Upper lobe of right lung (tissue), 1 donor: Measurements from ENCODE around the gene RIT1. TPM values are rescaled to one million over a fixed set of nuclear protein-coding genes. Genes with fewer than 3 reads are reported as not detected.

Experiments
- ATAC-seq: fragments of 200-7000 bp; cut with Tn5 transposase; one replicate; pipeline ENCODE4 v1.9.1; 2020; ENCODE audit warnings: mild to moderate bottlenecking, moderate library complexity
- DNase-seq: peaks from one replicate; pipeline ENCODE4 v3.0.0-alpha.2; 2020
- H3K27ac ChIP-seq: fragments of 200-600 bp; one replicate; pipeline ENCODE4 v1.8.0; 2022
- H3K27me3 ChIP-seq: fragments of 200-600 bp; one replicate; pipeline ENCODE4 v1.8.0; 2022; ENCODE audit warnings: mild to moderate bottlenecking
- H3K36me3 ChIP-seq: fragments of 200-600 bp; one replicate; pipeline ENCODE4 v1.8.0; 2022
- H3K4me1 ChIP-seq: fragments of 200-600 bp; one replicate; pipeline ENCODE4 v1.8.0; 2022
- H3K4me3 ChIP-seq: fragments of 200-600 bp; one replicate; pipeline ENCODE4 v1.8.0; 2022; ENCODE audit warnings: mild to moderate bottlenecking
- H3K9me3 ChIP-seq: fragments of 200-600 bp; one replicate; pipeline ENCODE4 v1.8.0; 2022
- intact Hi-C: fragments of 100-400 bp; cut with DNase I; formaldehyde crosslinking; loops from one replicate; pipeline ENCODE4 v1.11.0; 2022
- total RNA-seq: library from RNA; stranded (reverse); fragmentation: NEBNext Ultra II Directional; extraction: Animal tissue kit (Norgen Biotek cat#: 25700); gene quantifications from one replicate; pipeline ENCODE4 v1.2.1, GENCODE V29; 2021
- TF ChIP-seq, protein P1 (sequence below): fragments of 200-600 bp; IDR thresholded peaks from one replicate; pipeline ENCODE4 v1.8.0; 2022; ENCODE audit warnings: antibody characterized with exemption
- donor health status: DM: no; HTN: yes; CAD: no; lungs with severe emphysema.

Gene RIT1
- total RNA-seq, 1 donor from 2014 or later: 49.9 TPM

DNA sequence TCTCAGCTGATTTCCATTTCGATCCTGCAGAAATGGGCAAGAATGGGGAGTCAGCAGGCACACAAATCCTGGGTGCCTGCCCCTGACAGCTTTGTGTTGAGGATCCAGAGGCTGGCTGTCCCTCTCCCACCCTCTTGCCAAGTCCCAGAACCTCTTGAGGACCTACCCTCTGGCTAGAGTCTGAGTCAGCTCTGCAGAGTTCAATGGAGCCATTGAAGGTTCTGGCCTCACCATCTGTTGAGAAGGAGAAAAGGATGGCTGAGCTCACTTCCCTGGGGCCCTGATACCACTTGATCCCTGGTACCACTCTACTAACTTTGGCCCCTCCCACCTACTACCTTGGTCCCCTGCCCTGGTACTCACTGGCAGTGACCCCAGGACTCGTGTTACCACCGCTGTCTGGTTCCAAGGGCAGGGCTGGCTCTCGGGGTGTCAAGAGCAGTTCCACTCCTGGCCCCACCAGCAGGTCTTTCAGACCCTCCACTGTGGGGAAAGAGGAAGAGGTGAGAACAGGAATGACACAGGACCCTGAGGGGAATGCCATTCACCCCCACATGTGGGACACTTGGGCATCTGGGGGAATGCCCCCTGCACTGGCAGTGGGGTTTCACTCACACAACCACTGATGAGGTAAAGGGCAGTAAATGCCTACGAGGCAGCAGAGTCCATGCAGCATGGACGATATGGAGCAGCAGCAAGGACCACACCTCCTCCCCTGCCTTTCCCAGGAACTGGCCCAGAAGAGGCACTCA, 40.8 kb upstream of the RIT1 start:
- Histone ChIP-seq H3K9me3 (no peaks in the 10 kb centered on the region), H3K27me3 (no peaks in the 10 kb centered on the region), H3K36me3 (peaks cover 98% of the 10 kb centered on the region), H3K27ac (no peak overlapping the region), H3K4me1 (no peaks in the 10 kb centered on the region), H3K4me3 (no peak overlapping the region)
- ATAC-seq (peak; percentile 12), DNase-seq (no peak)
- TF ChIP-seq, protein P1, sequence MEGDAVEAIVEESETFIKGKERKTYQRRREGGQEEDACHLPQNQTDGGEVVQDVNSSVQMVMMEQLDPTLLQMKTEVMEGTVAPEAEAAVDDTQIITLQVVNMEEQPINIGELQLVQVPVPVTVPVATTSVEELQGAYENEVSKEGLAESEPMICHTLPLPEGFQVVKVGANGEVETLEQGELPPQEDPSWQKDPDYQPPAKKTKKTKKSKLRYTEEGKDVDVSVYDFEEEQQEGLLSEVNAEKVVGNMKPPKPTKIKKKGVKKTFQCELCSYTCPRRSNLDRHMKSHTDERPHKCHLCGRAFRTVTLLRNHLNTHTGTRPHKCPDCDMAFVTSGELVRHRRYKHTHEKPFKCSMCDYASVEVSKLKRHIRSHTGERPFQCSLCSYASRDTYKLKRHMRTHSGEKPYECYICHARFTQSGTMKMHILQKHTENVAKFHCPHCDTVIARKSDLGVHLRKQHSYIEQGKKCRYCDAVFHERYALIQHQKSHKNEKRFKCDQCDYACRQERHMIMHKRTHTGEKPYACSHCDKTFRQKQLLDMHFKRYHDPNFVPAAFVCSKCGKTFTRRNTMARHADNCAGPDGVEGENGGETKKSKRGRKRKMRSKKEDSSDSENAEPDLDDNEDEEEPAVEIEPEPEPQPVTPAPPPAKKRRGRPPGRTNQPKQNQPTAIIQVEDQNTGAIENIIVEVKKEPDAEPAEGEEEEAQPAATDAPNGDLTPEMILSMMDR: no peak
- intact Hi-C loops: no loop called here

DNA sequence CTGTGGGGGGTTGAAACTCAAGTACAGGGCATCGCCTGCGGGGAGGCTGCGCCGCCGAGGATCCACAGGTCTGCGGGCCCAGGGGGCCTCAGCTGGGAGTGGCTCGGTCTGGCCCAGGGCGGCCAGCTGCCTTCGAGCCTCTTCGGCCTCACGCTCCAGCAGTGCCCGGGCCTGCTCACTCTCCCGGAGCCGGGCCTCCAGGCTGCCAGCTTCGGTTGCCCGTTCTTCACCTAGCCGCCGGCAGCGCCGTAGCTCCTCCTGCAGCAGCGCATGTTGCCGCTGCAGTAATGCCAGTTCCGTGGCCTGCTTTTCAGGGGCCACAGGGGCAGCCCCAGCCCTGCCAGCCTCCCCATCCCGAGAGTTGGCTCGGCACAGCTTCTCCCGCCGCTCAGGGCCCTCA, 39.7 kb upstream of the RIT1 start:
- H3K36me3 ChIP-seq: peaks cover 98% of the 10 kb centered on the region
- no peak for ATAC-seq
- intact Hi-C loops: no loop called here
- peaks cover 9% of the 10 kb centered on the region for H3K4me1 ChIP-seq
- TF ChIP-seq, protein P1: no peak
- no peak overlapping the region for H3K27ac ChIP-seq
- no peaks in the 10 kb centered on the region for H3K9me3 ChIP-seq
- H3K27me3 ChIP-seq: no peaks in the 10 kb centered on the region
- peak; percentile 55 for DNase-seq
- no peak overlapping the region for H3K4me3 ChIP-seq

DNA sequence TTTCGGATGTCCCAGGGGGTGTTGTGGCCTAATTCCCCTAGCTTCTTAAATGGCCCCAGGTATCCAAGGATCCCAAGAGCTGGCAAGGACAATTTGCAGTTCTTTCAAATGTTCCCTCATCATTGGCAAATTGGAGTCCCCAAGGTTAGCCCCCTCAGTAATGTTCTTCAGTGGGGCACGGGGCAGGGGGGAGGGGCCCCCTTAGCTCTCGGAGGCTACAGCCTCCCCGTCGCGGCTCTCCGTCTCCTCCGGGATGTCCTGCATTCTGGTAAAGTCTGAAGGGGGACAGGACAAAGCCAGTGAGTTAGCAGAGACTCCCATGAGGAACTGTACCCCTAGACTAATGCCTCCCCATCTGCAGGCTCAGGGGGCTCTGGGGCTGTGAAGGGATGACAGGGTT, 36.6 kb upstream of the RIT1 start:
- ATAC-seq (no peak), DNase-seq (peak; percentile 27)
- intact Hi-C loops: no loop called here
- Histone ChIP-seq H3K4me1 (peaks cover 29% of the 10 kb centered on the region), H3K9me3 (no peaks in the 10 kb centered on the region), H3K36me3 (peaks cover 70% of the 10 kb centered on the region), H3K27ac (no peak overlapping the region), H3K4me3 (no peak overlapping the region), H3K27me3 (no peaks in the 10 kb centered on the region)
- TF ChIP-seq, protein P1: no peak

DNA sequence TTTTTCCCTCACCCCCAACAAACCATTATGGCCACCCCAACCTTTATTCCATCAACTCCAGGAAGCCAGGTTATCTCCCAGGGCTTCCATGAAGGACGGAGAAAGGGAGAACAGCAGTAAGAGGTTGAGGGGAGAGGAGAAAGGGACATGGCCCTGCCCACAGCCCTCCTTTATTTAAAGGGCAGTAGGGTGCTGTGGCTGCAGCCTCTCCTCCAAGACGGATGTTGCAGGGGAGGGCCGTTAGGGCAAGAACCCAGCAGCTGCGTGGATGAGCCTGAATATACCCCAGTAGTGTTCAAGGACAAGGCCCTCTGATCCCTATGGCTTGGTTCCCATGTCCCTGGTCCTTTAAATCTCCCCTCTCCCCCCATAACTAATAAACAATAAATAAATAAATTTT, 36.1 kb upstream of the RIT1 start:
- Histone ChIP-seq H3K27ac (no peak overlapping the region), H3K4me1 (peaks cover 33% of the 10 kb centered on the region), H3K9me3 (no peaks in the 10 kb centered on the region), H3K27me3 (no peaks in the 10 kb centered on the region), H3K36me3 (peaks cover 65% of the 10 kb centered on the region), H3K4me3 (no peak overlapping the region)
- DNase-seq: peak; percentile 19
- intact Hi-C loops: no loop called here
- ATAC-seq: no peak
- TF ChIP-seq, protein P1: no peak

DNA sequence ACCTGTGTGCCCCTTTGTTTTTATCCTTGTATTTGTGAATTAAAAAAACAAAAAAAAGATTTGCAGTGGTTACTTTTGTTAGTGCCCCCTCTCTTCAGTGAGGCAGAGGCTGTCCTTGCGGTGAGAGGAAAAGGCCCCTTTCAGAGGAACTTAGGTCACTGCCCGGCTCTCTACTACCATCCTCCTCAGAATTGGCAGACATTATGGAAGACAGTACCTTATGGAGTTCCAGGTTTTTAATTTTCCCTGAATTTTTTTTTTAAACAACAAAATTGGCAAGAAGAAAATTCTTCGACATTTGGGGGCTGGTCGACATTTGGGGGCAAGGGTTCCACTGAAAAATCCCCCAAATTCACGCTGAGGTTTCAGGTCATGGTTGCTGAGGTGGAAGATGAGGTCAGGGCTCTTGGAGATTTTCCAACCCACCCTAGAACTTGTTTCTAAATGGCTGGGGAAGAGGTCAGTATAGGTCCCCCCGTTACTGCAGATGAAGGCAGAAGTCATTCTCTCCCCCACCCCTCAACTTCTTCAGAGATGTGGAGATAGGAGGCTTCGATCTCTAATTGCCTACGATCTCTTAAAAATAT, 35.6 kb upstream of the RIT1 start:
- Histone ChIP-seq H3K4me3 (no peak overlapping the region), H3K4me1 (peaks cover 39% of the 10 kb centered on the region), H3K36me3 (peaks cover 60% of the 10 kb centered on the region), H3K27ac (no peak overlapping the region), H3K9me3 (no peaks in the 10 kb centered on the region), H3K27me3 (no peaks in the 10 kb centered on the region)
- no peak for ATAC-seq
- peak; percentile 0 for DNase-seq
- intact Hi-C loops: no loop called here
- TF ChIP-seq, protein P1: no peak
